NCI-H460 (cell line): Measurements from ENCODE around the gene TBKBP1. TPM values are rescaled to one million over a fixed set of nuclear protein-coding genes. Genes with fewer than 3 reads are reported as not detected.

Experiments
- DNase-seq: peaks from one replicate; pipeline ENCODE4 v3.0.0-alpha.2; 2016; ENCODE audit warnings: low read depth; ENCODE audit errors: extremely low read depth
- total RNA-seq: library from RNA; depleted of rRNA; stranded (reverse); fragments of >200 nt; shearing (Covaris generic); gene quantifications from 2 replicates; pipeline ENCODE4 v1.2.3, GENCODE V29; 2014

The TBKBP1 gene
- total RNA-seq, 1 experiment from 2014 or later, result 5.3 TPM

- DNase-seq, result no peak
Observed at GRCh38 chr17:47712330-47713023, 18.5 kb downstream of the TBKBP1 start.

GRCh38 chr17:47713980-47714700, 20.2 kb downstream of the TBKBP1 start:
- DNase-seq, result no peak

DNA sequence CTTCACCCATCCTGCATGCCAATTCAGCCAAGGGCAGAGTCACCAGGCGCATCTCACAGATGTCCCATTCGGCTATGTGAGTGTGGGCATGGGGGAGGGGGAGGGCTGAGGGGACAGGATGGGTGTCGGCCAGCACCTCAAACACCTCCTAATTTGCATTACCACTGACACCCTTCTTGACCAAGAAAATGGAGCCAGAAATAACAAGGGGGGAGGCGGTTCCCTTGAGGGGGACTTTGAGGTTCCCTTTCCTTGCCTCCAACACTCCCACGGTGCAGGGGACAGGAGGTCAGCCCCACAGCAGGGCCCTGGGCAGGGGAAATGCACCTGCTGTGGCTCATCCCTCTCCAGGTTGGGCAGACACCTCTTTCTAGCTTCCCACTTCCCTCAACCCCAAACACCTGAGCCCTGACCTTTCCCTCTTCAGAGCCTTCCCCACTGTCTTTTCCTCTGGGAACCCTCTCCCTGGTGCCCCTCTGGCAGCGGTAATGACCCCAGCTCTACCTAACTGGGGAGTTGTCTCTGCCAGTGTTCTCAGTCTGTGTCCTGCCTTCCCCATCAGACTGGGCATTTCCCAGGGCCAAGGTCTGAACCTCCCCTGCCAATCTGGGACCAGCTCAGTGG, 20.9 kb downstream of the TBKBP1 start:
- no peak for DNase-seq

DNA sequence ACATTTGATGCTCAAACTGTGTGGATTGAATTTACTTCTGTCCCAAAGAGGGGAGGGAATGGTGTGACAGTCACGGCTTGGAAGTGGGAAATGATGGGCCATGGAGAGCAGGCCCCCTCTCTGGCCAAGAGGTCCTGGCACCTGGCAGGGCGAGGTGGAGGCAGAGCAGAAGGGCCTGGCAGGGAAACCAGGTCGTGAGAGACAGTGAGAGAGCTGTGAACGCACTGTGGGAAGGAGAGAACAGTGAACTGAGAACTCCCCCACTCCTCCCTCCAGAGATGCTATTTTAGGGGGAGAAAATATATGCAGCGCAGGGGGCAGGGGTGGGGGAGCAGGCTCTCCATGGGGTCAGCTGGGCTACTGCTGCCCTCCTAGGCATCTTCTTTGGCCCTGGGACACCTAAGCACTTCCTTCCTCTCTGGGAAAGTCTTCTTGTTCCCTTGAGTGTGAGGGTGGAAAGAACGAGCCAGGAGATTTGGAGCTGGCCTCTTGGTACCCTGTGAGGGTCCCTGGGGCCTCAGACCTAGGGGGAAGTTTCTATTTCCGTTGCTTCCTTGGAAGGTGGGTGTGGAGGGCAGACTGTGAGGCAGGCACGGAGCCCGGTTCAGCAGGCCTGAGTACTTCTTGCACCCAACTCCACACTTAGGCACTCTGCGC, 21.8 kb downstream of the TBKBP1 start:
- DNase-seq, result no peak

GRCh38 chr17:47716375-47716774, 22.4 kb downstream of the TBKBP1 start:
- no peak for DNase-seq

GRCh38 chr17:47717261-47717697, 23.3 kb downstream of the TBKBP1 start:
- DNase-seq, result no peak

- no peak for DNase-seq
Observed at GRCh38 chr17:47717979-47718621, 24.1 kb downstream of the TBKBP1 start.

DNA sequence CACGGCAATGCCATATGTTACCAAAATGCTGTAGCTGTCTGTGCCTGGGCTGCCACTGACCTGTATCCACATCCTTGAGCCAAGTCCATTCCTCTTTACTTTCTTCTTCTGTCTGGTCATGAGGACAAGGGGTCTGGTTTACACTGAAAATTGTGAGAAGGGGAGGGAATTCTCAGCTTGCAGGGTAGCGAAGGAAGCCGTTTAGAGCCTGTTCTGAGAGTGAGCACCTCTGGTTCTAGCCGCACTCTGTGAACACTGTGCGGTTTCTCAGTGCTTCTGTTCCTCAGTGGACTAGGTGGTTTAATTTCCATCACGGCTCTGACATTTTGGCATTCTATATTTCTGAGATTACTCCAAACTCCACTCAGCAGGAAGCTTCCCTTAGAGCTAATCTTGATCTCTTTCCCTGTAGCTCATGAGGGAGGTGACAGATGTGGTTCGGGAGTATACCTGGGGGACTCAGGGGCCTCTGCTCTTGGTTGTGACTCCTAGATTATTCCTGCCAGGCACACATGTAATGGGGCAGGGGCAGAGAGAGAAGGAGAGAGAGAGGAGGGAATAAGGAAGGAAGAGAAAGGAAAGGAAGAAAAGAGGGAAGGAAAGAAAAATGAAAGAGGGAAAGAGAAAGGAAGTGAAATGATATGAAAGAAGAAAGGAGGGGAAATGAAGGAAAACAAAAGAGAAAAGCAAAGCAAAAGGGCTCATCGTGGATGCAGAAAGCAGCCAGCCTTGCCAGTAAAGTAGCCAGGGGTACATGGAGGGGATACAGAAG, 24.9 kb downstream of the TBKBP1 start:
- DNase-seq, result no peak

GRCh38 chr17:47719411-47720152, 25.6 kb downstream of the TBKBP1 start:
- DNase-seq, result no peak

DNA sequence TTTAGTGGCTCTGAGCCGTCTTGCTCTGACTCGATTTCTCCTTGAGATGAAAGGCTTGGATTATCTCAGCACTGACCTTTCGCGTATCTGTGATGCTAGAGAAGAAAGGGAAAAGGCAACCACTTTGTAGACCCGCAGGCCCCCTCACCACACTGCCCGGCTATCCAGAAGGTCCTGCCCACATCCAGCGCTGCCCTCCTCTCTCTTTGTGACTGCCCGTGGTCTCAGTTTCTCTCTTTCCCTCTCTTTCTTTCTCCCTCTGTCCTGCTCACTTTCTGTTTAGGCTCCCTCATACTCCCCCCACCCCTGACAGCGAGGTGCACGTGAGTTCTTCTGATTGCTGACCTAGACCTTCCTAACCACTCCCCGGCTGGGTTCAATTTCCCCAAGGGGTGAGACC, 26.2 kb downstream of the TBKBP1 start:
- DNase-seq, result no peak

DNA sequence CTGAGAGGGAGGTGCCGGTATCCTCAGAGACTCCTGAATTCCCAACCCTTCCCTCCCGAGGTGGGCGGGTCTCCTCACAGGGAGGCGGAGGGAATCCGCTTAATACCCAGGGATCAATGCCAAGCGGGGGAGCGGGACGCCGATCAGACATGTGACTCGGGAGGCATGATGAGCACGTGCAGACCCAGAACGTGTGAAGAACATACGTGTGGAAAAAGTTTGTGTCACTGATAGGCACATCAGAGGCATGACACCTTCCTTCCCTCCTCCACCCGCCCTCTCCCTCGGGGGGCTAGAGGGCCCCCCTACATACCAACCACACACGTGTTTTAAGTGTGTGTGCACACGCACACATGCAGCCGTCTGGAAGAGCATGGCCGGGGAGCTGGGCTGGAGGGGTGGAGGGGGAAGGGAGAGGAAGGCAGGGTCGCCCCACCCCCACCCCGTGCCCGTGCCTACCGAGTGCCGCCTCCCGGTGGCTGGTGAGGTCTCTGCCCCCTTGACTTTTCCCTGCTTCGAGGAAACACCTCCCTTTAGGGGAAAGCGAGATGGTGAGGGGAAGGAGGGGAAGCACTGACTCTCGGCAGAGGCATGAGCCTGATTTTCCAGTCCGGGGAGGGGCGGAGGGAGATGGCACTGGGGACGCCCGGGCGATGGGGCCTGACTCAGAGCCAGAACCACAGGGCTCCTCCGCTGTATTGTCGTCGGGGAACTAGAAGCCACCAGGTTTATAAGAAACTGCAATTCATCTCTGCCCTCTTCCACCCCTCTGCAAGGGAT, 27.0 kb downstream of the TBKBP1 start:
- no peak for DNase-seq

GRCh38 chr17:47721725-47722124, 27.8 kb downstream of the TBKBP1 start:
- DNase-seq, result no peak

GRCh38 chr17:47724705-47725104, 30.7 kb downstream of the TBKBP1 start:
- DNase-seq, result no peak

GRCh38 chr17:47725446-47726111, 31.6 kb downstream of the TBKBP1 start:
- no peak for DNase-seq

DNA sequence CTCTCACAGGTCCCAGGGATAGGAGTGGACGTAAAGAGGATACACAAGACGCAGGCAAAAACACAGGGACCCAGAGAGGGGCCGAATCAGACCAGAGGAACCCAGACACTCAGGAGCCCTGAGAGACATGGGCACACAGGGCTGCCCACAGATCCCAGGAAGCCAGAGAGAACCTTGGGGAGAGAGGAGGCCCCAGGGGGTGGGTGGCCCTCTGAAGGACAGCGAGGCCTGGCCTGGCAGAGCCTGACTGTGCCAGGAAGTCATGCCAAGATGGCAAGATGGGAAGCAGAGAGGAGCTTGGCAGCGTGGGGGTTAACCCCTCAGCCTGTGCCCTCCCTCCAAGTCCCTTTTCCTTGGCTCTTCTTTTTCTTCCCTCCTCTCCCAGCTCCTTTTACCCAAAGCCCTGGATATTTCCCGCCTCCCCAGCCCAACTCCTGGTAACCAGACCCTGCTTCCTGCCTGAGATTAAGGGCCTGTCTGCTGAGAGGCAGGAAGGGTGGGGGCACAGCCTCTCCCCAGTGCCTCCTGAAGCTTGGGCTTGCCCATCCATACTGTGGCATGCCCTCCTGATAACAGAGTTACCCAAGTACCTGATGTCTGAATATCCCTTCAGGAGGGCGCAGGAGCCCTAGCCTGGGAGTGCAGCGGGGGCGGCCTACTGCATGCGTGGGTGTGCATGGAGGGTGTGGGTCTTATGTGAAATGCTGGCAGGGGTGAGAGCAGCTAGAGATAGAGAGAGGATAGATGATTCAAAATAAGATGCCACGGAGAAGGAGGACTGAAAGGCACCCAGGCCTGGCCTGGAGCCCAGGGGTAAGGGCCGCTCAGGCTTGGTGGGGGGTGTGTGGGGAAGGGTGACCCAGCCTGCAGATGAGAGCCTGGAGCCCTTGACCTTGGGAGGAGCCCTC, 33.1 kb downstream of the TBKBP1 start:
- no peak for DNase-seq

DNA sequence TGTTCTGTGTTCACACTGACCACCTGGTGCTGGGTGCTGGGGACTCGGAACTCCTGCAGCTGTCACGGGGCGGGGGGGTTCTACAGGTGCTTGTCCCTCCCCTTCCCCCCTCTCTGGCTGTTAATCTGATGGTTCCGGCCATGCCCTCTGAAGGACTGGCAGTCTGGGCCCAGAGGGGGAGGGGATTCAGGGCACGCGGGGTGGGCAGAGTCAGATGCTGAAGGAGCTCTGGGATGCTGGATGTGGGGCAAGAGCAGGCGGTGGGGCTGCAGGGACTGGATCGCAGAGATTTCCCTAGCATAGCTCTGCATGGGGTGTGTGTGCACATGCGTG, 33.7 kb downstream of the TBKBP1 start:
- no peak for DNase-seq

GRCh38 chr17:47728214-47728877, 34.4 kb downstream of the TBKBP1 start:
- DNase-seq, result no peak
